ENCODE data around the gene TMEM263. TPM values are rescaled to one million over a fixed set of nuclear protein-coding genes. Genes with fewer than 3 reads are reported as not detected.

The TMEM263 gene
- total and polyA plus RNA-seq, 11 donors: 11.6 to 59.2 (median 36.3) TPM

- H3K27me3 ChIP-seq: no peaks in the 10 kb centered on the region
These were observed 17.8 kb downstream of the TMEM263 start for GRCh38 chr12:106973545-106973944.

GRCh38 chr12:106974511-106974910 lies 18.8 kb downstream of the TMEM263 start:
- intact Hi-C loops (cut with DNase I): no loop called here
- WGBS, 4 donors: 84 to 92% (median 89%) methylated on average over 3 of the region's 3 CpGs
- Histone ChIP-seq H3K9me3 (no peaks in the 10 kb centered on the region), H3K4me3 (no peak overlapping the region), H3K36me3 (peaks cover 0 to 44% (median 23%) of the 10 kb centered on the region in 9 donors), H3K27ac (peak overlapping the region in 3 of 12 donors; percentile 20 to 87 (median 77)), H3K4me1 (peaks cover 0 to 68% (median 42%) of the 10 kb centered on the region in 12 donors), H3K27me3 (no peaks in the 10 kb centered on the region)
- no peak for DNase-seq
- TF ChIP-seq CTCF (IDR thresholded peaks at IDR 0.05): no peak
- TF ChIP-seq POLR2A (IDR thresholded peaks at IDR 0.05): no peak
- no peak for ATAC-seq

More at GRCh38 chr12:106973545-106973944, 17.8 kb downstream of the TMEM263 start:
- peaks cover 0 to 59% (median 39%) of the 10 kb centered on the region in 12 donors for H3K4me1 ChIP-seq
- H3K27ac ChIP-seq: no peak overlapping the region
- DNase-seq: no peak
- no peak for ATAC-seq
- TF ChIP-seq CTCF (IDR thresholded peaks at IDR 0.05): no peak
- no peak for TF ChIP-seq POLR2A (IDR thresholded peaks at IDR 0.05)
- H3K36me3 ChIP-seq: peaks cover 0 to 53% (median 29%) of the 10 kb centered on the region in 9 donors
- intact Hi-C loops (cut with DNase I): no loop called here
- no peak overlapping the region for H3K4me3 ChIP-seq
- no peaks in the 10 kb centered on the region for H3K9me3 ChIP-seq

- Histone ChIP-seq H3K4me1 (peaks cover 0 to 69% (median 42%) of the 10 kb centered on the region in 12 donors), H3K27ac (peak overlapping the region in 8 of 12 donors; percentile 33 to 87 (median 71)), H3K36me3 (peaks cover 0 to 38% (median 22%) of the 10 kb centered on the region in 9 donors), H3K27me3 (no peaks in the 10 kb centered on the region), H3K9me3 (no peaks in the 10 kb centered on the region), H3K4me3 (no peak overlapping the region)
- DNase-seq (no peak), ATAC-seq (no peak)
- no peak for TF ChIP-seq POLR2A (IDR thresholded peaks at IDR 0.05)
- no peak for TF ChIP-seq CTCF (IDR thresholded peaks at IDR 0.05)
- 96 to 98% (median 97%) methylated on average over 8 of the region's 8 CpGs for WGBS, 4 donors
- intact Hi-C loops (cut with DNase I): no loop called here
These were observed 19.4 kb downstream of the TMEM263 start for GRCh38 chr12:106975098-106975497.

- WGBS, 4 donors: 71 to 82% (median 75%) methylated on average over 3 of the region's 3 CpGs
- Histone ChIP-seq H3K9me3 (no peaks in the 10 kb centered on the region), H3K36me3 (peaks cover 0 to 28% (median 11%) of the 10 kb centered on the region in 9 donors), H3K27me3 (no peaks in the 10 kb centered on the region), H3K27ac (peak overlapping the region; percentile 15 to 87 (median 68)), H3K4me3 (no peak overlapping the region), H3K4me1 (peaks cover 0 to 77% (median 46%) of the 10 kb centered on the region in 12 donors)
- TF ChIP-seq CTCF (IDR thresholded peaks at IDR 0.05) (no peak), POLR2A (IDR thresholded peaks at IDR 0.05) (no peak)
- ATAC-seq (peak; percentile 70 to 85 (median 82)), DNase-seq (no peak)
- intact Hi-C loops (cut with DNase I): no loop called here
These were observed 20.4 kb downstream of the TMEM263 start for GRCh38 chr12:106975993-106976658.
